GM18870 (cell line): ENCODE measurements around the gene DIAPH3.

ENCODE experiments used
- ATAC-seq: cut with Tn5 transposase; IDR thresholded peaks from one replicate; pipeline ENCODE4 v1.9.1; 2021; ENCODE audit warnings: moderate library complexity; ENCODE audit not compliant: unreplicated experiment

DIAPH3 gene

GRCh38 chr13:59801107-59801880 lies 362.4 kb downstream of the DIAPH3 start:
- no peak for ATAC-seq

DNA sequence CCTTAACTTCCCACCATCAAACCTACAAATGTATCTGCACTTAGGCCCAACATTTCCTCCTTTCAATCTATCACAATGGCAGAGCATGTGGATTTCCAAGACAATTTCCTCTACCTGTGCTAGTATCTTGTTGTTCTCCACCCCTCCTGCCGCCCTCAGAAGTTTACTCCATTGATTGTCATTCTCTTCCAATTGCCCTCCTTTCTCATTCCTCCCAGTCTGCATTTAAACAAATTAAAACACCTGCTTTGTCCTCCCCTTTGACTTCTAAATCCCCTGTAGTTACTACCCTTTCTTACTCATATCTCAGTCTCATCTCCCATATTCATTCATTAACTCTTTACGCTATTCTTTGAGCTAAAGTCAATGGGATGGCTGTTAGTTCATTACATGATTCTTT lies 370.6 kb downstream of the DIAPH3 start:
- ATAC-seq, result no peak

DNA sequence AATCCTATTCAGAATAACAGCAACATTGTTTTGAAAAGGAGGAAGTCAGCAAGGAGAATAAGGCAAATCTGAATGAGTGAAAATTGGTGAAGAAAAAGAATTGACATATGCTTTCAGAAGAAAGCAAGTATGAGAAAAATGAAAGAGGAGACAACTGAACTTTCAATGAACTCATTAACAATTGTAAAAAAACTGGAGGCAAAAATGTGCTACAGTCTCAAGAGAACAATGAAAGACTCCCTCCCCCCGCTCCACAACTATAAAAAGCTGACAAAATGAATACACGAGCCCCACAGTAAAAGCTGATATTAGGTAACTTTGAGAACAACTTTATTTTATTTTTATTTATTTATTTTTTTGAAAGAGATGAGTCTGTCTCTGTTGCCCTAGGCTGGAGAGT lies 373.1 kb downstream of the DIAPH3 start:
- no peak for ATAC-seq

DNA sequence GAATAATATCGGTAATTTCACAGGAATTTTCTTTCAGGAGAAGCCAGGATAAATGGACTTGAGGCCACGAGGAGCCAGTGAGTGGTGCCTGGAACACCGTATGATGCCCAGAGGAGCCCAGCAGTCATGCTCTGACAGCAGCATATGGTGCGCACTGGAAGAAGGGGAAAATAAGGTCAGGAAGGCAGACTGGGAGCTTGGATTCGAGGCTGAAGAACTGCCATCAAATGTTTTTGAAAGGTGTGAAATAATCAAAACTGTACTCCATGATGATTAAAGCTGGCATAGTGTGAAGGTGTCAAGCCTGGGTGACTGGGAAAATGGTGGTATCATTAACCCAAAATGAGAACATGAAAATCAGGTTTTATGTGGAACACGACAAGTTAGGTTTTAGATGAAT lies 374.2 kb downstream of the DIAPH3 start:
- no peak for ATAC-seq

- no peak for ATAC-seq
These were observed 376.0 kb downstream of the DIAPH3 start for GRCh38 chr13:59787679-59788078.

- ATAC-seq, result no peak
These were observed 381.0 kb downstream of the DIAPH3 start for GRCh38 chr13:59782696-59783095.

GRCh38 chr13:59780058-59780457 lies 383.7 kb downstream of the DIAPH3 start:
- no peak for ATAC-seq

DNA sequence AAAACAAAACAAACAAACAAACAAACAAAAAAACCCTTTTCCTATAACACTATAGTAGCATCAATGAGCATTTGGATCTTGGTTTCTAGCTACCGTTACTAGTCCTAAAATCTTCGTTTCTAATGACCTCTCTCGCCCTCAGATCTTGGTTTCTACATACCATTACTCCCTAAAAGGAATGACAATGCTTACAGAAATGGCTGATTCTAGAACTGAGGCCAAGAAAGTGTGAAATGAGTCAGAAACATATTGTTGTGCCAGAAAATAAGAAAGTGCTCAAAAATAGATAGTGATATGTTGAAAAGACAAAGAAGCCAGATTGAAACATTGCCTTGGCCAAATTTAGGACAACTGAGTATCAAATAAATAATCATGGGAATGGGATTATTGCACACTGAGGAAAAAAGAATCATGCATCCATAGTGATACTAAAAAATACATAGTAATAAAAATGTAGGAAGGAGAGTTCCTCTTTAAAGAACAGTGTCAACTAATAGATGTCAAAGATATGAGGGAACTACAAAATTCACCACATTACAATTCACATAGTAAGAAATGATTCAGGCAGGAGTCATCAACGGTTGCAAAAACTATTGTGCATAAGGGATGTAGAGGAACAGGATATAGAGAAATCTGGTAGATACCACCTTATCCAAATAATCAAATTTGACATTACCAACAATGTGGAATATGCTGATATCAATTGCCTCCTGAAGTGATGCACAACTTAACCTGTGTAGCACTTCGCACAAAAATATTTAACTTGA lies 386.6 kb downstream of the DIAPH3 start:
- ATAC-seq, result no peak

DNA sequence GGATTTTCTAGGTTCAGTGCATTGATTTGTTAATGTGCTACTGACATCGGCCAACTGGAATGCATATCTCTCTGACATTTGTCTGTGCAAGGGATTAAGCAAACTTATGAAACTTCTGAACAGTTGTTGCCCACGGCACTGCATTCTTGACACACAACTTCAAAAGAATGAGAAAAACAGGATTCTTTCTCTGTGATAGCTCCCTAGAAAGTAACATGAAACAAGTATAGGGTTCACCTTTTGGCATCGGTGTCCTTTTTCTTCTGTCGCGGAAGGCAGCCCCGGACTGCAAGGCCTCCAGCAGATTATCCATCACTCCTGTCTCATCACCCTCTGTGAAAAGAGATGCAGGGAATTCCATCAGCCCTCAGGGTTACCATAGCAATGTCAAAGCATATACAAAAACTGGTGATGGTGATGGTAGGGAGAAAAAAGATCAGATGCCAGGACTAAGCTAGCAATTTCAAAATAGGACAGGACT lies 389.2 kb downstream of the DIAPH3 start:
- ATAC-seq, result no peak

- ATAC-seq, result no peak
These were observed 392.5 kb downstream of the DIAPH3 start for GRCh38 chr13:59771272-59771671.

- ATAC-seq, result no peak
These were observed 393.3 kb downstream of the DIAPH3 start for GRCh38 chr13:59770451-59770850.

DNA sequence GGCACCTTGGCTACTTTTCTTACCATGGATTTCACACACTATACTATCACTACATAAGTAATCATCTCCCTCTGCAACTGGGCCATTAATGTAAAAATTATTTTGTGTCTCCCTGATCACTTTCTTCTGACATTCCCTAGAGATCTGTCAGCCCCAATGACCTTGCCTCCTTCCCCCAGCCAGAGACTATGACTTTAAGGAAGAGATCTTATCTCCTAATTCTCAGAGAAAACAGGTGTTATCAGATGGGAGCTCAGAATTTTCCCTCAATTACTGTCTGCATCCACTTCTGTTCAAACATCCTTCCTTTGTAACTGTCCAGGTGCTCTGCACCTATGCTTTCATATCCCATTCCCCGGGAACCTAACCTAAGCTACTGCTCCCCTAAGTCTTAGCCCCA lies 397.5 kb downstream of the DIAPH3 start:
- no peak for ATAC-seq

GRCh38 chr13:59755632-59756290 lies 408.0 kb downstream of the DIAPH3 start:
- ATAC-seq, result no peak

DNA sequence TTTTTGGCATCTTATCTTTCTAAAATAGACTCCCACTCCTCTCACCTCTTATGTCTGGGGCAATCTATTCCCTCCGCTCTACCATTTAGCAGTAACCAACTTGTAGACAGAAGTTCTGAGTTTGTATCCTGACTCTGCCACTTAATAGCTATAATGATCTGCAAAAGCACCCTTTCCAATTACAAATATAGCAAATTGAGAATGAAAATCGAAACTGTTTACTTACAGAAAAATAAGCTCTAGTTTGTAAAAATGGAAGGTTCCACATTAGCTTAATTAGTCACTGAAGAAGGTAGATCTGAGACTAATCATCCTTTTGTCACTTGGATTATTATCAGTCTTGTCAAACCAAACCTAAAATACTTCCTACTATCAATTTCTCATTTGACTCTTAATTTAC lies 409.3 kb downstream of the DIAPH3 start:
- ATAC-seq, result no peak

GRCh38 chr13:59750860-59751259 lies 412.9 kb downstream of the DIAPH3 start:
- ATAC-seq, result no peak

- ATAC-seq, result no peak
These were observed 415.7 kb downstream of the DIAPH3 start for GRCh38 chr13:59748046-59748445.

- ATAC-seq, result no peak
These were observed 416.2 kb downstream of the DIAPH3 start for GRCh38 chr13:59747529-59747928.

DNA sequence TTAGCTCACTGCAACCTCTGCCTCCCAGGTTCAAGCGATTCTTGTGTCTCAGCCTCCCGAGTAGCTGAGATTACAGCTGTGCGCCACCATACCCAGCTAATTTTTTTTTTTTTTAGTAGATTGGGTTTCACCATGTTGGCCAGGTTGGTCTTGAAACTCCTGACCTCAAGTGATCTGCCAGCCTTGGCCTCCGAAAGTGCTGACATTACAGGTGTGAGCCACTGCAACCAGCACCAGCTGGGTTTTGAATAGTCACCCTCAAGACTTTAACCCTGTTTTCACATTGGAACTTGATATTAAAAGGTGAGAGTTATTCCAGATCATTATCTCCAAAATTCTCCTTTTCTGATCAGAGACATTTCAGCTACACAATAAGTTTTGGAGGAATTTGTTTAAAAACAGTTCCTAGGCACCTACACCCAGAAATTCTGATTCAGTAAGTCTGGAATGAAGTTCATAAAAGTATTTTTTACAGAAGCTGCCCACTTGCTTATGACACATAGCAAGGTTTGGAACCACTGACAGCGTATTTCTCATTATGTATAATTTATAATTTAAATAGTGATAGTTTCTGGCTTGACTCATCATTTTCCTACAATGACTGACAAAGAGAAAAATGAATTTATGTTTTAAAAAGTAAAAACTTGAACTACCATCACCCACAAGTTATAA lies 417.3 kb downstream of the DIAPH3 start:
- no peak for ATAC-seq

GRCh38 chr13:59745392-59745788 lies 418.3 kb downstream of the DIAPH3 start:
- ATAC-seq, result peak; percentile 63

GRCh38 chr13:59744747-59745391 lies 418.9 kb downstream of the DIAPH3 start:
- peak; percentile 51 for ATAC-seq

DNA sequence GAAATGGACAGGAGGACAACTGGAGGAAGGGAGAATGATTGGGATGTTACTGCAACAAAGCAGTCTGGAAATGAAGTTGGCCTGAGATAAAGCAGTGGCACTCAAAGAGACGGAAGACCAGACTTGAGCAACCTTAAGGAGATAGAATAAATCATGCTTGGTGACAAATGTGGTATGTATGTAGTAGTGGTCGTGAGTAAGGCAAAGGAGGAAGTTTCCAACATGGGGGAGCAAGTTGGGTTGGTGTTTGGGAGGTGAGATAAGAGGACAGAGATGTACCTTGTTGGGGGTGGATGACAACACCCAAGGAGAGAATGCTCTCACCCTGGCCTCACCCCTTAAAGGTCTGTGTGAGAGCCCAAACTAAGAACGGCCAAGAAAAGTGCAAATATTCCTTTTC lies 420.5 kb downstream of the DIAPH3 start:
- ATAC-seq, result no peak
